Vagina (tissue), 2 donors: ENCODE data around the gene MGMT.

Source experiments
- CTCF ChIP-seq, 3 experiments: fragments of 450-650 bp in 2 of 3; fragments of 200-600 bp in 1 of 3; sonication (generic) in 1 of 3; IDR thresholded peaks; one replicate each; pipeline ENCODE4 v1.5.1; 2017 to 2019; ENCODE audit warnings: antibody characterized with exemption in 3 of 3, mild to moderate bottlenecking in 2 of 3, moderate library complexity in 2 of 3
- POLR2A ChIP-seq, 2 donors: fragments of 450-650 bp; IDR thresholded peaks; one replicate each; pipeline ENCODE4 v1.6.1; 2017; ENCODE audit warnings: antibody characterized with exemption in 2 of 2, mild to moderate bottlenecking in 2 of 2, moderate library complexity in 2 of 2

- TF ChIP-seq CTCF (IDR thresholded peaks at IDR 0.05) (no peak), POLR2A (IDR thresholded peaks at IDR 0.05) (no peak)
Measured at GRCh38 chr10:129755158-129755591, 288.1 kb downstream of the MGMT start.
